ENCODE data around the gene TRABD2B.
"Not testable (repeated sequence)": the region's sequence is repeated elsewhere in the genome, so short reads cannot be mapped to it uniquely, and the experiment has no call there.

TRABD2B gene

DNA sequence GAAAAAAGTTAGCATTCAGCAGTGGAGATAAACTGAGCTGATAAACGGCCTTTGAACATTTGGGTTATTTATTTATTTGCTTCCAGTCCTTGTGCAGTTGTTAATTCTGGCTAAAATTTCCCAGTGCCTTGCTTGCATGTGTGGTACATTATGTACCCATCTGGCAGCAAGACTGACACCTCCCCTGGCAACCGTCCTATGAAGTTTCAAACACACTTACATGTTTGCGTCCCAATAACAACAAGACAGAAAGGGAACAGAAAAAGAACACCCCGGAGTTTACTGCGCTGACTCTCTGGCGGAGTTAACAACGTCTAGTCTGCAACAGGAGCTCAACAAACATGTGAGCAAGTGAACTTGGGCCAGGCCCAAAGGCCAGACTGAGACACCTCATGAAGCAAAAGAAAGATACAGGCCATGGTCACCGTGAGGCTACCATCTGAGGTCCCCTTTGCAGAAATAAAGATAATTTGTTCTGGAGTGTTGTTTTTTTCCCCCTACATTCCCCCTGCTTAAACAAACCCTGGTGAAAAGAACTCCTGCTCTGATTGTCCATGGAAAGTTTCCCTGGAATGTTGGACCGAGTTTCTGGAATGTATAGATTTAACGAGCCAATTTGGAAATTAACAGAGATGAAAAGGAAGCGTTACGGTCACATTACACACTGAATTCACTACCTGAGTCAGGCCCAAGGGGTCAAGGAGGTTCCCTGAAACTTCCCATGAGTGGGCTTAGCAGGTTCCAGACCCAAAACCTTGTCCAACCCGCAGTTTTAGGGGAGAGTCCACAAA is 33.4 kb downstream of the TRABD2B start:
- no peak for DNase-seq

DNA sequence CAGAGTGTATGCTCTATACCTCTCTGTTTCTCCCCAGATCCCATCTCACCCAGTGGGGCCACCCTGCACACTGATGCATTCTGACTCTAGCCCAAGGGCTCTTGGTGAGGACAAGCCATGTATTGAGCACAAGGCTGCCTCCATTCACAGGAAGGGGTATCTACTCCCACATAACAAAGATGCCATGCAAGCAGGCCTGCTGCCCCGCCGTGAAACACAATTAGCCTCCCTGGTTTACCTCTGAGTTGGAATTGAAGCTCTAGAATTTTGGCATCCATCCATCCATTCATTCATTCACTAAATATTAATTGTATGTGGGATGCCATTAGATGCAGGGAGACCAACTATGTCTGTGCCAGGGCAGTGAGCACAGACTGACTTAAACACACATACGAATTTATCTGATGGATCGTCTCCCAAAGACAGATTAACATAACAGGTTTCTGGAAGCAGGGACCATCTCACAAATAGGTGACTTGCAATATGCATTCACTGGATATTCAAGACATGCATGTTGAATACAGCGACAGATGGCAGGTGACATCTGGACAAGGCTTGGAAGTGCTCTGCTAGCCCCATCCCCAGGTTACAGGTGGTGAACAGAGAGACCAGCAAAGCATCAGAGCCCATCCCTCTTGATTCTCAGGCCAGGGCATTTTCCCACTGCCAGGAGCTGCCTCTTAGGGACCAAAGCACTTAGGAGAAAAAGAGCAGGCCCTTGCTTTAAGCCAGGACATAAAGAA is 34.3 kb downstream of the TRABD2B start:
- no peak for DNase-seq

DNA sequence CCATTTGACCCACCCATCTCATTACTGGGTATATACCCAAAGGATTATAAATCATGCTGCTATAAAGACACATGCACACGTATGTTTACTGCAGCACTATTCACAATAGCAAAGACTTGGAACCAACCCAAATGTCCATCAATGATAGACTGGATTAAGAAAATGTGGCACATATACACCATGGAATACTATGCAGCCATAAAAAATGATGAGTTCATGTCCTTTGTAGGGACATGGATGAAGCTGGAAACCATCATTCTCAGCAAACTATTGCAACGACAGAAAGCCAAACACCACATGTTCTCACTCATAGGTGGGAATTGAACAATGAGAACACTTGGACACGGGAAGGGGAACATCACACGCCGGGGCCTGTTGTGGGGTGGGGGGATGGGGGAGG is 35.4 kb downstream of the TRABD2B start:
- not testable (repeated sequence) for DNase-seq

DNA sequence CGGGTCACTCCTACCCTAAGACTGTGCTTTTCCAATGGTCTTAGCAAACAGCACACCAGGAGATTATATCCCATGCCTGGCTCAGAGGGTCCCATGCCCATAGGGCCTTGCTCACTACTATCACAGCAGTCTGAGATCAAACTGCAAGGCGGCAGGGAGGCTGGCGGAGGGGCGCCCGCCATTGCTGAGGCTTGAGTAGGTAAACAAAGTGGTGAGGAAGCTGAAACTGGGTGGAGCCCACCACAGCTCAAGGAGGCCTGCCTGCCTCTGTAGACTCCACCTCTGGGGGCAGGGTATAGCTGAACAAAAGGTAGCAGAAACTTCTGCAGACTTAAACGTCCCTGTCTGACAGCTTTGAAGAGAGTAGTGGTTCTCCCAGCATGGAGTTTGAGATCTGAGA is 40.7 kb downstream of the TRABD2B start:
- DNase-seq = not testable (repeated sequence)

DNA sequence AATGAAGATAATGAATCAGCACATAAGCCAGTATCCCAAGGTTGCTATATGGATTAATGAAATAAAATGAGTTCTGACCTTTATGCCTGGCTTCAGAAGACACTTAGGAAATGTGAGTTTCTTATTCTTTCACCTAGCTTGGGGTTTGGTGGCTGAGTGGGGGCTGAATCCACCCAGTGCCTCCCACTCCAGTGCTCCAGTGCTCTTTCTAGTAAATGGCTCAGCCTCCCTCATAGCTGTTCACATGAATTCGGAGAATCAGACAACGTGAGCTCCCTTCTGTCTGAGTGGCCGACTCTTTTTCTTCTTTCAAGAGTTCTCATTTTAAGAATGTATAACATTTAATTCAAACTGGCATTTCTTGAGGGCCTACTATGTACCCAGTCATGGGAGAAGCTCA is 43.5 kb downstream of the TRABD2B start:
- no peak for DNase-seq

DNA sequence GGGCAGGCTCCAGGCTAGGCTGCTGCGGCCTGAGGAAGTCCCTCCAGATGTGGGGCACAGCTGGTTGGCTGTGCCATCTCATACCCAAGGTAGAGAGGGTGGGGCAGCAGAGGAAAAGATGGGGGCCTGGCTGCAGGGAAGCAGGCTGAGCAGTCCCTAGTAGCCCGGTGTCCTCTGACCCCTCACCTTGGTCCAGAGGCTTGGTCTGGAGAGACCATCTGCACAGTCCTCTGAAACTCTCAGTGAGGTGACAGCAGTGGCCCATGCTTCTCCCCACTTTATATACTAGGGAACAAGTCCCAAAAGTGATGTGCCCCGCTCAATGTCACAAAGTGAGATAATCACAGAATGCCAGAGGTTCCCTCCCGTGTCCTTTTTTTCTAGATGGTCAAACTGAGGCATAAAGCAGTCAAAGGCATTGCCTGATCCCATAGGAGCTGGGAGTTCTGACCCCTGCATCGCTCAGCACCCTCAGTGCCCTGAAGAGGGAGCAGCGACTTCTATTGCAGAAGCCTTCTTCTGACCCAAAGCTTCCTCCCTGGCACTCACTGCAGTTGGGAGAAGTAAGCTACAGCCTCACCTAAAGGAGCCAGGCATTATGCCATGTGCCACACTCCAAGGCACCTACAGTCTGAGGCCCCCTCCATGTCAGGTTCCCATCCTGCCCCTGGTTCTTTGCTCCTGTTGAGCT is 45.5 kb downstream of the TRABD2B start:
- DNase-seq = no peak

DNA sequence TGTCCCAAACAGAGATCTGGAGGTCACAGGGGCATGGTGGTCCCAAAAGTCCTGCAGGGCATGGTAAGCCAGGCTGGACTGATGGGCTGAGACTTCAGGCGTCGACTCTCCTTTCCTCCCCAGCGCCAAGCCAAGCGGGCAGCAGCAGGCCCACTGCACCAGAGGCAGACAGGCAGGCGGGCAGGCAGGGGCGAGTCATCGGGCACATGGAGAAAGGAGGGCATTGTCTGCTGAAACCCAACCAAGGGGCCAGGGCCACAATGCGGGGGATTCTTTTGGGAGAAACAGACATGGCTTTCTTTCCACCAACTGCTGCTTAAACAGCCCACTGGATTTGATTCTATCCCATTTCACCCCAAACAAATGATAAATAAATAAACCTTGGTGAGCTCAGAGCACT is 46.2 kb downstream of the TRABD2B start:
- DNase-seq = no peak

DNA sequence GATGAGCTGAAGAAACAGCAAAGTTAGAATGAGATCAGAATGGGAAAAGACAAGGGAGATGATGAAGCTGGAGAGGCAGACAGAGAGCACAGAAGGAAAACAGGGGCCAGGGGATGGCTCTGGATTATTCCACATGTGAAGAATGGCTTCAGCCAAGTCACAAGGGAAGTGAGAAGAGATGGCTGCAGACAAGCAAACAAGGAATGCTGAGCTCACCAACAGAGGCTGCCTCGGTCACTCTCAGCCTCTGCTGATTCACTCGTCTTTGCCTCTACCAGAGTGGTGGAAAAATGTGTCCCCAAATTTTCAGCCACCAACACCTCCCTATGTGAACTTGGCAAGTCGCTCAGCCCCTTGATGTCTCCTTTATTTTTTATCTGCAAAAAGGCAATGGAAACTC is 46.7 kb downstream of the TRABD2B start:
- DNase-seq = no peak

DNA sequence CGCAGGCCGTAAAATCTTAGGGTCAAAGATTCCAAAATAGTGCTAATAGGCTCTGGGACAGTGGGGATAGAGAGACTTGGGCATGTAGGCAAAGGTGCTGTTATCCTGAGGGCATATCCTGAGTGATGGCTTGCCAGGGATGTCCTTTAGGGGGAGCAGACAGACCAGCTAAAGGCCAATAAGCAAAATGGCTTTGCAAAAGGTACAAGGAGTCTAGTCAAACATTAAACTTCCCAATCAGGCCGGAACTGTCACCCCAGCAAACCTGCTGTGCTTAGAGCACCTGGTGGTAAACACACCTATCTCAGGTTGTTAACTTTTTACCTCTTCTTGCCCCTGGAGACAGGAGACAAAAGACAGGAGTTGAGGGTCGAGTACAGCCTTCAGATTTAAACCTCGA is 49.1 kb downstream of the TRABD2B start:
- no peak for DNase-seq

DNA sequence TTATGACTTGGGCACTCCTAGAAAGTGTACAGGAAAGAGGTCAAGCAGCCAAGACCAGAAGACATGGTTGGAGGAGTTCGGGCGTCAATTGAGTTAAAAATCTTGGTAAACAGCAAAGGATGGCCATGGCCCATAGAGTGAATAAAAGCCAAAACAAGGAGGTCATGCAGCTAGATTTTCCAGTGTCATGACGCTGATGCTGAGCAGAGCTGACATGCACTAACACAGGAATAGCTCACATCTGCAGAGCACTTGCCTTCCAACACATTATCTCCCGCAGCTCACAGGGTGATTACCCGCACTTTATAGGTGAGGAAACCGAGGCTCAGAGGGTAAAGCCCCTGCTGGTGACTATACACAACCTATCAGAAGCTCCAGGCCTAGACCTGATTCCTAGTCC is 49.7 kb downstream of the TRABD2B start:
- no peak for DNase-seq

DNA sequence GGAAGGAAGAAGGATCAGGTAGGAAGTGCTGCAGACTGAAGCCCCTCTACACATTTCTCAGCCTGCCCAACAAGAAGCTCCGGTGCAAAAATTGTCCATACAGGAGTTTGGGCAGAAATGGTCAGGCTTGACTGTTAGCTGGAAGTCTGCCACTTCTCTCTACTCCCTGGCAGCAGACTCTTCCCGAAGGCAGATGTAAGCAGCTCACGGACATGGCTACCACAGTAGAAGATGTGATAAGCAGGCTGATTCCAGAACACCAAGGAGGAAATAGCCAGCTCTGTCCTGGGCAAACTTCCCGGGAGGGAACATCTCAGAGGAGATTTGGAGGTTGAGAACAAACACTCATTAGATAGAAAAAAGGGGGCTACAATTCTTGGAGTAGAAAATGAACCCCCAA is 52.6 kb downstream of the TRABD2B start:
- no peak for DNase-seq

DNA sequence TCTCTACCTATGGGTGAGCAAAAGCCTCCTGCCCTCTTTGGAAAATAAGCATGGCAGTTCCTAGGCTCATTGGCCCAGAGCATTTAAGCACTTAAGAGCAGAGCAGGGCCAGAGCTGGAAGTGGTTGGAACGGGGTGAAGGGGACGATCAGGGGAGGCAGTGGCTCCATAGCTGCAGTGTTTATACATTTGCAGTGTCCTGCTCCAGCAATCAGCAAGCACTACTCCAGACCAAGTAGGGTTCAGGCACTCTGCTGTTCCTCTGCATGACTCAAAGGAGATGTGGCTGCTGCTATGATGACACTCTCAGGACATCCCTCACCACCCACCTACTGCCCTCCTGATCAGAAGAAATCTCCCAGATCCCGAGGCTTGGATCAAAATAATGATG is 55.0 kb downstream of the TRABD2B start:
- DNase-seq = no peak

DNA sequence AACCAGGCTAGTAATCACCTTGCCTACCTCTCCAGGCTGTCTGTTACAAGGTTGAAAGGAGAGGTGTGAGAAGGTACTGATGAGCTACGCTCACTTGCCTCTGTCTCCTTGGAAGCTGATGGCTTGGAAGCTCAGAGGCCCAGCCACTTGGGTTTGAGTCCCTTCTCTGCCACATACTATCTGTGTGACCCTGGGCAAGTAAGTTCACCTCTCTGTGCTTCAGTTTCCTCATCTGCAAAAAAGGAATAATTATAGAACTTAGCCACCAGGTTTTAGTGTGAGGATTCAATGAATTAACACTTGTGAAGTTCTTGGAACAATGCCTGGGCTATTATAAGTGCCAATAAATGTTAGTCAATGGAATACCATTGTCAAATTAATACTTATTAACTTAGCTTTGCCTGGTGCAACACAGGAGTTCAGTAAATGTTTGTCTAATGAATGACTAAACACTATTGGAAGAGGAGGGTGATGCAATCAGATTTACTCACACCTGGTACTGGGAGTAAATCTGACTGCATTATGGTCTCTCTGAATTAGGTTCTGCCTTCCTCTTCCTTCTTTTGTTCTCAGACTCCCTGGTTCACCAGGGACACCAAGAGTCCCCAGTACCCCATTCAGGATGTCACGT is 55.5 kb downstream of the TRABD2B start:
- no peak for DNase-seq

DNA sequence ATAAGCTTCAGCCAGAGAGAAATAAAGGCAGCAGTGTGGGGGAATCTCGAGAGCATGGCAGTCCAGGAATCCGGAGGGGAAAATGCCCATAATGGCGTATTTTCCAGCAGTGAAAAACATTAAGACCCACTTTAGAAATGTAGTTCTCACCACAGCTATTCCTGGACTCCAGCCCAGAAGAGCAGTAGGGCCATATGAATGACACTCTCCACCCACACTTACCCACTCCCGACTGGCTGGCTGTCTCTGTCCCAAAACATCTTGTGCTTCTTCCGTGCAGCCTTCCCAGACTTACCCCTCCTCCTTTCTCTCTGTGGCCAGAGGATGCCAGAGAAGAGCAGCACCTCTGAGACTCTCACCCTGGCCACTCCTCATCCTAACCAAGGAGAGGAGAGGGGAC is 56.4 kb downstream of the TRABD2B start:
- DNase-seq = no peak

DNA sequence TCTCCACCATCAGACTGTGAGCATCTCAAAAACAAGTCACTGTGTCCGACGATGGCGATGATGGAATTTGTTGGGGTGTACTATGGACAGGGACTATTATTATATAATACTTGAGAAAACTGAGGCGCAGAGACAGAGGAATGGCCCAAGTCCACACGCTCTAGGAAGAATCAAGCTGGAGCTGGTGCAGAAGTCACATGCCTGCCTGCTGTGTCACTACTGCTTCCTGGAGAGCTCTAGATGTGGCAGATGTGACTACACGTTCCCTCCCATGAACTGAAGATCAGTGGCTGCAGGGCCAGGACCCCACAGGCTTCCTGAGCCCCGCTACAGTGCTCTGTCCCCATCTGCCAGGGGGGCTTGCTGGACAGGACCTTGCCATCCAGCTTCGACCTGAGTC is 56.9 kb downstream of the TRABD2B start:
- no peak for DNase-seq

DNA sequence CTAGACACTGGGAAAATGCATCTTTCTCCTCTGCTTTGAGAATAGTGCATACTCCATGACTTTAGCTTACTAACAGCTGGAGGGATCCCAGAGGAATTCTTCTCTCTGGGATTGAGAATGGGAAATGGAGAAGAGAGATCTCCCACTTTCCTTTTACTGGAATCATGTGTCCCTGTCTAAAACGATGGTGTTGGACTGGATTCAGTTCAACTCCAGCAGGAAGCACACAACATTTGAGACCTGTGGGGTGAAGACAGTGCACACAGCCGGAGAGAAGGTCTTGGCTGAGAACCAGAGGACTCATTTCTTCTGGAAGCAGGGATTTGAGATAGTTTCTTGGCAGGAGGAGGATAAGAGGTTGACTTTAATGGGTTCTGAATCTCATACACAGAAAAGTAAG is 58.7 kb downstream of the TRABD2B start:
- DNase-seq = no peak

DNA sequence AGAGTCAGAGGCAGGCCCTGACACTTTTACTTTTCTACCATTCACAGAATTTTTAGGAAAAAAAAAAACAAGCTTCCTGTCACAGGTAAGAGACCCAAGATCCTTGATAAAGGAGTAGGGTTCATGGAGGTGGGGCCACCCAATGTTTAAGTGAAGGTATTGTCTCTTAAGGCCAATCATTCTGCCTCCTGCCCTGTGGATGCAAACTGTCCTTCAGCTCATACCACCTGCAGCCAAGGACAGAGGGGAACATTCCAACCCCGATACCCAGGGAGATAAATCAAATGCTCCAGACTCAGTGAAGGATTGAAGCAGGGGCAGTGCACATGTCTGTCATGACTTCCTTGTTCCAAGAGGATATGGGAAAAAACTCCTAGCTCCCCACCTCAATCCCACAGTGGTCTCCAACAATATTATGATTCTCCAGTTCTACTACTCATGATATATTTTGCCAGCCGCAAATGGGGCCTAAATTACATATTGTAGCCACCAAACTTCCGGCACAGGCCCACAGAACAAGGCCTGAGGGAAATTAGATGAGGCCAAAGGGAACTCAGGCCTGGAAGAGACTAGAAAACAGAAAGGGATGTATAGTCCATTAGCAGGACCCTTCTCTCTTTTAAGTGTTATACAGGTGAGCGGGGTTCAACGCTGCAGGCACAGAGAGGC is 59.5 kb downstream of the TRABD2B start:
- no peak for DNase-seq

DNA sequence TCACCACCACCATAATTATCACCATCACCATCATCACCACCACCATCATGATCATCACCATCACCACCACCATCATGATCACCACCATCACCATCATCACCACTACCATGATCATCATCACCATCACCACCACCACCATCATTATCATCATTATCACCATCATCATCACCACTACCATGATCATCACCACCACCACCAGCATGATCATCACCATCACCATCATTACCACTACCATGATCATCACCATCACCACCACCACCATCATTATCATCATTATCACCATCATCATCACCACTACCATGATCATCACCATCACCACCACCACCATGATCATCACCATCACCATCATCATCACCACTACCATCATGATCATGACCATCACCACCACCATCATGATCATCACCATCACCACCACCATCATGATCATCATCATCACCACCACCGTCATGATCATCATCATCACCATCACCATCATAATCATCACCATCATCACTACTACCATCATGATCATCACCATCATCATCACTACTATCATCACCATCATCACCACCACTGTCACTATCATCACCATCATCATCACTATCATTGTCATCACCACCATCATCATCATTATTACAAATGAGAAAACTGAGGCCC is 60.2 kb downstream of the TRABD2B start:
- DNase-seq = no peak

DNA sequence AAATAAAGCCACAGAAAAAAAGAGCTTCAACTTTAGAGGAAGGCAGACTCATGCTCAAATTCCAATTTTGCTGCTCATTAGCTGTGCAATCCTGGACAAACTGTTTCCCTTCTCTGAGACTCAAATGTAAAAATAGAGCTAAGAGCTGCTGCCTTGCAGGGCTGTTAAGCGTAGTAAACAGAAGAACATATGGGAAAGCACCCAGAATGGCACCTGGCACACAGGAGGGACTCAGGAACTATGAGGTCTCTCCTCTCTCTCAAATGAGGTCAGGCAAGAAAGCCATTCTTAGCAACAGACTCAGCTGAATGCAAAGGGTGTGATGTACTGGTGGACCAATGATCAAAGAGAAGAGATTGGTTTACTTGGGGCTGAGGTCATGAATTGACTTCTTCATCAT is 61.3 kb downstream of the TRABD2B start:
- DNase-seq = no peak

DNA sequence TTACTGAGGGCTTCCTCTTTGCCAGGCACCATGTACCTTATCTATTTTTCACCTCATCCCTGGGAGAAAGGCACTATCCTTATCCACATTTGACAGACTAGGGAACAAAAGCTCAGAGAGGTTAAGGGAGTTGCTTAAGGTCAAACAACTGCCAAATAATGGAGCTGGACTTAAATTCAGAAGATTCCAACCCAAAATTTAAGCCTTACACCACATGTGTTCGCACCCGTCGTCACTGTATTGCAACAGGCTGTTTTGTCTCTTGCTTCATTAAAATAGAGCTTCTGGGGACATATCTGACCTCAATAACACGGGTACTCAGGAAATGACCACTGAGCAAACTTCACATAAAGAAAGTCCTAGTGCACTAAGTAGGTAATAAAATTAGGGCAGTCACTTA is 62.0 kb downstream of the TRABD2B start:
- no peak for DNase-seq

DNA sequence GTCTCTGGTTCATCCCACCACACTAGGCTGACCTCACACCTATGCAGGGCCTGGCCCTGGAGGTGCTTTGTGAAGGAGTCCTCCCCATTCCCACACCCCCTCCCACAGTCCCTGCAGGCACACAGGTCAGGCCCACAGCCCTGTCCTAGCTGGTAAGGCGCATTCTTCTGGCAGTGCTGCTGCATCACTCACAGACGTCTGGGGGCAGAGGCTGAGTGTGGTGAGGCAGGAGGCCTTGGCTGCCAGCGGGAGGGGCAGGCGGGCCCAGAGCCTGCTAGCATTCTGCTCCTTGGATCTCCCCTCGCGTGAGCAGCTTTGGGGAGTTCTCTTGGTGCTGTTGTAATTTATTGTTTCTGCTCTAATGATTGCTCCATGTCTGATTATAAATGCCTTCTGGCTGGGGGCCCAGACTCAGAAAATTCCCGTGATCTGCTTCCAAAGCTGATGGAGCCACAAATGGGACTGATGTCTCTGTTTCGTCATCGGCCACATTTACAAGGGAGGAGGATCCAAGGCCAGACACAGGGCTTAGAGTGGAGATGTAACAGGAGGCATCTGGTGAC is 62.9 kb downstream of the TRABD2B start:
- no peak for DNase-seq

DNA sequence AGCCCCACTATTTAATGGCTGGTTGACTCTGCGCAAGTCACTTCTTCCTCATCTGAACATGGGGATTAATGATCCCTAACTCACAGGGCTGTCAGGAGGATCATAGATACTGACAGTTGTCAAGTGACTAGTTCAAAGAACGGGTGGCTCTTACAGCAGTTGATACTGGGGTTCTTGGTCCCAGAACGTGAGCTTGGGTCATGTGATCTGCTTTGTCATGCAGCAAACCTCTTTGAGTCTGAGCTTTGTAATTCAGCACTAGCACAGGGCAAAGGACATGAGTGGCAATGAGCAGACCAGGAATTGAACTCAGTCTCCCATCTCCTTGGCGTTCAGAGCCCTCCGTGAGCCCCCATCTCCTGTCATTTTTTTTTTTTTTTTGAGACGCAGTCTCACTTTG is 64.4 kb downstream of the TRABD2B start:
- no peak for DNase-seq

Measured in SIG-M5 (cell line).